WTC11 (cell line): ENCODE measurements around the gene GATC. TPM values are rescaled to one million over a fixed set of nuclear protein-coding genes. Genes with fewer than 3 reads are reported as not detected.
A peak's percentile ranks its signal among the peaks of the same experiment; 100 is the strongest.

ENCODE experiments used
- ATAC-seq: fragments of 200-7000 bp; cut with Tn5 transposase; 2 replicates; pipeline ENCODE4 v1.10.0; 2021; ENCODE audit warnings: mild to moderate bottlenecking, moderate library complexity
- CTCF ChIA-PET: fragments of 300-600 bp; sonication (Branson Sonifier 250); formaldehyde crosslinking; loops from one replicate; lab custom pipeline; 2021; ENCODE audit warnings: antibody characterized with exemption; lab: Charles Lee
- POLR2A ChIA-PET: fragments of 350-600 bp; sonication (Branson Sonifier 250); formaldehyde crosslinking; loops from one replicate; lab custom pipeline; 2021; ENCODE audit warnings: antibody characterized with exemption; lab: Charles Lee
- DNase-seq: peaks from one replicate; pipeline ENCODE4 v3.0.0; 2021; ENCODE audit warnings: low spot score
- H3K27ac Mint-ChIP-seq: 2 replicates; pipeline ENCODE4 v1.8.0; 2021; ENCODE audit warnings: mixed read lengths
- H3K27me3 Mint-ChIP-seq: 2 replicates; pipeline ENCODE4 v1.8.0; 2021; ENCODE audit warnings: low read depth, mild to moderate bottlenecking, moderate library complexity, mixed read lengths
- H3K36me3 Mint-ChIP-seq: 2 replicates; pipeline ENCODE4 v1.8.0; 2021; ENCODE audit warnings: mixed read lengths
- H3K4me1 Mint-ChIP-seq: 2 replicates; pipeline ENCODE4 v1.8.0; 2022; ENCODE audit warnings: mixed read lengths
- H3K4me3 Mint-ChIP-seq: 2 replicates; pipeline ENCODE4 v1.8.0; 2021; ENCODE audit warnings: mild to moderate bottlenecking, moderate library complexity, mixed read lengths
- H3K9me3 Mint-ChIP-seq: 2 replicates; pipeline ENCODE4 v1.8.0; 2021; ENCODE audit warnings: mixed read lengths
- CDX4 ChIP-seq: fragments of 250-450 bp; sonication (Bioruptor Pico); IDR thresholded peaks from 2 replicates; pipeline ENCODE4 v1.9.0; 2021; ENCODE audit warnings: moderate library complexity, mild to moderate bottlenecking, inconsistent platforms, borderline replicate concordance
- JAZF1 ChIP-seq: fragments of 250-450 bp; sonication (Bioruptor Pico); IDR thresholded peaks from 2 replicates; pipeline ENCODE4 v1.9.0; 2021; ENCODE audit warnings: moderate library complexity, mild to moderate bottlenecking, inconsistent platforms
- NFE2L1 ChIP-seq: sonication (generic); formaldehyde crosslinking; IDR thresholded peaks from 2 replicates; pipeline ENCODE4 v1.8.1; 2023; ENCODE audit warnings: missing genetic modification reagents
- NR1H2 ChIP-seq: sonication (generic); formaldehyde crosslinking; IDR thresholded peaks from 2 replicates; pipeline ENCODE4 v1.9.0; 2021; ENCODE audit warnings: mild to moderate bottlenecking, moderate library complexity, missing genetic modification reagents
- OVOL2 ChIP-seq: fragments of 250-450 bp; sonication (Bioruptor Pico); IDR thresholded peaks from 2 replicates; pipeline ENCODE4 v1.9.0; 2021; ENCODE audit warnings: mild to moderate bottlenecking, borderline replicate concordance
- SMAD3 ChIP-seq: sonication (generic); formaldehyde crosslinking; IDR thresholded peaks from 2 replicates; pipeline ENCODE4 v1.8.0; 2022; ENCODE audit warnings: missing genetic modification reagents, mild to moderate bottlenecking, borderline replicate concordance
- SP1 ChIP-seq: sonication (generic); formaldehyde crosslinking; conservative IDR thresholded peaks from 2 replicates; pipeline ENCODE4 v1.8.1; 2022; ENCODE audit warnings: missing genetic modification reagents
- ZNF121 ChIP-seq: sonication (generic); formaldehyde crosslinking; IDR thresholded peaks from 2 replicates; pipeline ENCODE4 v1.8.0; 2023; ENCODE audit warnings: missing genetic modification reagents
- ZNF263 ChIP-seq: sonication (generic); formaldehyde crosslinking; IDR thresholded peaks from 2 replicates; pipeline ENCODE4 v1.8.1; 2022; ENCODE audit warnings: low read depth, mild to moderate bottlenecking, moderate library complexity, missing genetic modification reagents
- ZNF317 ChIP-seq: sonication (generic); formaldehyde crosslinking; IDR thresholded peaks from 2 replicates; pipeline ENCODE4 v1.8.1; 2023; ENCODE audit warnings: low read depth, mild to moderate bottlenecking, moderate library complexity, missing genetic modification reagents, borderline replicate concordance
- ZSCAN18 ChIP-seq: fragments of 250-450 bp; sonication (Bioruptor Pico); IDR thresholded peaks from 2 replicates; pipeline ENCODE4 v2.1.2; 2022; ENCODE audit warnings: mild to moderate bottlenecking, moderate library complexity
- total RNA-seq: library from RNA; stranded (reverse); gene quantifications from 3 replicates; pipeline ENCODE4 v1.2.3, GENCODE V29; 2021
- TF ChIP-seq, protein P1 (sequence below): sonication (generic); formaldehyde crosslinking; conservative IDR thresholded peaks from 2 replicates; pipeline ENCODE4 v1.8.1; 2023; ENCODE audit warnings: mild to moderate bottlenecking, low read depth, missing genetic modification reagents, moderate library complexity
- TF ChIP-seq, protein P2 (sequence below): sonication (generic); formaldehyde crosslinking; IDR thresholded peaks from 2 replicates; pipeline ENCODE4 v1.8.0; 2022; ENCODE audit warnings: mild to moderate bottlenecking, missing genetic modification reagents
- TF ChIP-seq, protein P3 (sequence below): sonication (generic); formaldehyde crosslinking; IDR thresholded peaks from 2 replicates; pipeline ENCODE4 v1.8.0; 2023; ENCODE audit warnings: missing genetic modification reagents
- TF ChIP-seq, protein P4 (sequence below): fragments of 200-600 bp; IDR thresholded peaks from 2 replicates; pipeline ENCODE4 v1.8.0; 2022; ENCODE audit warnings: antibody characterized with exemption
- TF ChIP-seq, protein P5 (sequence below): sonication (generic); formaldehyde crosslinking; IDR thresholded peaks from 2 replicates; pipeline ENCODE4 v1.8.1; 2022; ENCODE audit warnings: low read depth, mild to moderate bottlenecking, moderate library complexity, missing genetic modification reagents, borderline replicate concordance

Gene GATC
- total RNA-seq, 1 experiment from 2014 or later, result 33.9 TPM

DNA sequence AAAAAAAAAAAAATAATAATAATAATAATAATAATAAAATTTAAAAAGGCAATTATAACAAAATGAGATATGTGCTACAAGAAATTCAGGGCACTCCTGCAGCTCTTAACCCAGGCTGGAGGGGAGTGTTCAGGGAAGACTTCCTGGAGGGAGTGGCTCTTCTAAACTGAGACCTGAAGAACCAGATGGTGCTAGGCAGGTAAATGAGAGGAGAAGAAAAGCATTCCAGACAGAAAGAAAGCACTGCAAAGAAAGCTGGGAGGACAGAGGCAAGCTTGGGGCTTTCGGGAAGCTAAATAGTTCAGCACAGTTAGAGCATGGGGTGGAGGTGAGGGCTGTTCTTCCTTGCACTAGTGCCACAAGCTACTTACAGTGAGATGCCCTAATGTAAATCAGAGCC, 33.2 kb downstream of the GATC start (continued):
- TF ChIP-seq, protein P1, sequence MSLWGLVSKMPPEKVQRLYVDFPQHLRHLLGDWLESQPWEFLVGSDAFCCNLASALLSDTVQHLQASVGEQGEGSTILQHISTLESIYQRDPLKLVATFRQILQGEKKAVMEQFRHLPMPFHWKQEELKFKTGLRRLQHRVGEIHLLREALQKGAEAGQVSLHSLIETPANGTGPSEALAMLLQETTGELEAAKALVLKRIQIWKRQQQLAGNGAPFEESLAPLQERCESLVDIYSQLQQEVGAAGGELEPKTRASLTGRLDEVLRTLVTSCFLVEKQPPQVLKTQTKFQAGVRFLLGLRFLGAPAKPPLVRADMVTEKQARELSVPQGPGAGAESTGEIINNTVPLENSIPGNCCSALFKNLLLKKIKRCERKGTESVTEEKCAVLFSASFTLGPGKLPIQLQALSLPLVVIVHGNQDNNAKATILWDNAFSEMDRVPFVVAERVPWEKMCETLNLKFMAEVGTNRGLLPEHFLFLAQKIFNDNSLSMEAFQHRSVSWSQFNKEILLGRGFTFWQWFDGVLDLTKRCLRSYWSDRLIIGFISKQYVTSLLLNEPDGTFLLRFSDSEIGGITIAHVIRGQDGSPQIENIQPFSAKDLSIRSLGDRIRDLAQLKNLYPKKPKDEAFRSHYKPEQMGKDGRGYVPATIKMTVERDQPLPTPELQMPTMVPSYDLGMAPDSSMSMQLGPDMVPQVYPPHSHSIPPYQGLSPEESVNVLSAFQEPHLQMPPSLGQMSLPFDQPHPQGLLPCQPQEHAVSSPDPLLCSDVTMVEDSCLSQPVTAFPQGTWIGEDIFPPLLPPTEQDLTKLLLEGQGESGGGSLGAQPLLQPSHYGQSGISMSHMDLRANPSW (CRISPR knock-in tag), result no peak
- TF ChIP-seq NR1H2 (CRISPR knock-in tag), result no peak

DNA sequence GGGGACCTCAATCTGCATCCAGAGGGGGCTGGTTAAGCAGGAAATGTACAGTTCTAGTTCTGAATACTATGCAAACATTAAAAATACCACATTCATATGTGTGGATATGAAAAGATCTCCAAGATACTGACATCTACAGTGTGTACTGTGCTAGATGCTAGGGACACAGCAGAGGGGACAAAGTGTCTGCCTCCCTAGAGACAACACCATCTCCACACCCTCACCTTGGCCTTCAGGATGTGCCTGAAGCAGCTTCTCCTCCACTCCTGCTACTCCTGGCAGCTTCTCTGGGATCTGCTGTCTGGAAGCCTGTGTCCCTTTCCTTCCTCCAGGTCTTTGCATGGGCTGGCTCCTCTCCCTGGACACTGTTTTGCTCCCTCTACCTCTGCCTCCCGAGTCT, 34.0 kb downstream of the GATC start:
- no peaks in the 10 kb centered on the region for H3K36me3 Mint-ChIP-seq

GRCh38 chr12:120481022-120481767, 35.0 kb downstream of the GATC start:
- no peak overlapping the region for H3K4me3 Mint-ChIP-seq
- CTCF ChIA-PET, result interaction anchor here (0.7 kb wide), 1 partner anchor 28 kb away, joined by 3 read pairs; no protein-coding TSS in a partner anchor
- POLR2A ChIA-PET, result interaction anchor here (0.6 to 1.2 kb wide), 3 partner anchors 15 to 379 kb away, joined by 3 read pairs; partner anchors contain the start of gene DYNLL1
- no peak overlapping the region for H3K27ac Mint-ChIP-seq
- H3K36me3 Mint-ChIP-seq, result no peaks in the 10 kb centered on the region
- no peaks in the 10 kb centered on the region for H3K27me3 Mint-ChIP-seq
- no peaks in the 10 kb centered on the region for H3K9me3 Mint-ChIP-seq
- DNase-seq, result no peak
- no peak for ATAC-seq
- peaks cover 6% of the 10 kb centered on the region for H3K4me1 Mint-ChIP-seq
- TF ChIP-seq ZNF121 (CRISPR knock-in tag) (no peak), NFE2L1 (CRISPR knock-in tag) (no peak), ZSCAN18 (no peak), NR1H2 (CRISPR knock-in tag) (no peak), SMAD3 (CRISPR knock-in tag) (no peak), JAZF1 (CRISPR knock-in tag) (no peak), ZNF317 (CRISPR knock-in tag) (no peak)
- TF ChIP-seq, protein P2, sequence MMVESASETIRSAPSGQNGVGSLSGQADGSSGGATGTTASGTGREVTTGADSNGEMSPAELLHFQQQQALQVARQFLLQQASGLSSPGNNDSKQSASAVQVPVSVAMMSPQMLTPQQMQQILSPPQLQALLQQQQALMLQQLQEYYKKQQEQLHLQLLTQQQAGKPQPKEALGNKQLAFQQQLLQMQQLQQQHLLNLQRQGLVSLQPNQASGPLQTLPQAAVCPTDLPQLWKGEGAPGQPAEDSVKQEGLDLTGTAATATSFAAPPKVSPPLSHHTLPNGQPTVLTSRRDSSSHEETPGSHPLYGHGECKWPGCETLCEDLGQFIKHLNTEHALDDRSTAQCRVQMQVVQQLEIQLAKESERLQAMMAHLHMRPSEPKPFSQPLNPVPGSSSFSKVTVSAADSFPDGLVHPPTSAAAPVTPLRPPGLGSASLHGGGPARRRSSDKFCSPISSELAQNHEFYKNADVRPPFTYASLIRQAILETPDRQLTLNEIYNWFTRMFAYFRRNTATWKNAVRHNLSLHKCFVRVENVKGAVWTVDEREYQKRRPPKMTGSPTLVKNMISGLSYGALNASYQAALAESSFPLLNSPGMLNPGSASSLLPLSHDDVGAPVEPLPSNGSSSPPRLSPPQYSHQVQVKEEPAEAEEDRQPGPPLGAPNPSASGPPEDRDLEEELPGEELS (CRISPR knock-in tag), result no peak

More for the DNA sequence above, 34.0 kb downstream of the GATC start:
- ChIA-PET POLR2A (interaction anchor here (1.0 to 1.5 kb wide), 2 partner anchors 16 to 50 kb away, joined by 3 to 9 read pairs; partner anchors contain the start of gene DYNLL1), CTCF (interaction anchor here (0.8 to 1.1 kb wide), 2 partner anchors 10 to 16 kb away, joined by 3 to 5 read pairs; partner anchors contain the start of genes DYNLL1 and SRSF9)
- TF ChIP-seq SP1 (no peak), CDX4 (CRISPR knock-in tag) (no peak), OVOL2 (no peak), ZNF263 (CRISPR knock-in tag) (no peak)
- TF ChIP-seq, protein P3, sequence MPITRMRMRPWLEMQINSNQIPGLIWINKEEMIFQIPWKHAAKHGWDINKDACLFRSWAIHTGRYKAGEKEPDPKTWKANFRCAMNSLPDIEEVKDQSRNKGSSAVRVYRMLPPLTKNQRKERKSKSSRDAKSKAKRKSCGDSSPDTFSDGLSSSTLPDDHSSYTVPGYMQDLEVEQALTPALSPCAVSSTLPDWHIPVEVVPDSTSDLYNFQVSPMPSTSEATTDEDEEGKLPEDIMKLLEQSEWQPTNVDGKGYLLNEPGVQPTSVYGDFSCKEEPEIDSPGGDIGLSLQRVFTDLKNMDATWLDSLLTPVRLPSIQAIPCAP (CRISPR knock-in tag), result no peak
- TF ChIP-seq, protein P4, sequence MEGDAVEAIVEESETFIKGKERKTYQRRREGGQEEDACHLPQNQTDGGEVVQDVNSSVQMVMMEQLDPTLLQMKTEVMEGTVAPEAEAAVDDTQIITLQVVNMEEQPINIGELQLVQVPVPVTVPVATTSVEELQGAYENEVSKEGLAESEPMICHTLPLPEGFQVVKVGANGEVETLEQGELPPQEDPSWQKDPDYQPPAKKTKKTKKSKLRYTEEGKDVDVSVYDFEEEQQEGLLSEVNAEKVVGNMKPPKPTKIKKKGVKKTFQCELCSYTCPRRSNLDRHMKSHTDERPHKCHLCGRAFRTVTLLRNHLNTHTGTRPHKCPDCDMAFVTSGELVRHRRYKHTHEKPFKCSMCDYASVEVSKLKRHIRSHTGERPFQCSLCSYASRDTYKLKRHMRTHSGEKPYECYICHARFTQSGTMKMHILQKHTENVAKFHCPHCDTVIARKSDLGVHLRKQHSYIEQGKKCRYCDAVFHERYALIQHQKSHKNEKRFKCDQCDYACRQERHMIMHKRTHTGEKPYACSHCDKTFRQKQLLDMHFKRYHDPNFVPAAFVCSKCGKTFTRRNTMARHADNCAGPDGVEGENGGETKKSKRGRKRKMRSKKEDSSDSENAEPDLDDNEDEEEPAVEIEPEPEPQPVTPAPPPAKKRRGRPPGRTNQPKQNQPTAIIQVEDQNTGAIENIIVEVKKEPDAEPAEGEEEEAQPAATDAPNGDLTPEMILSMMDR, result no peak
- TF ChIP-seq, protein P5, sequence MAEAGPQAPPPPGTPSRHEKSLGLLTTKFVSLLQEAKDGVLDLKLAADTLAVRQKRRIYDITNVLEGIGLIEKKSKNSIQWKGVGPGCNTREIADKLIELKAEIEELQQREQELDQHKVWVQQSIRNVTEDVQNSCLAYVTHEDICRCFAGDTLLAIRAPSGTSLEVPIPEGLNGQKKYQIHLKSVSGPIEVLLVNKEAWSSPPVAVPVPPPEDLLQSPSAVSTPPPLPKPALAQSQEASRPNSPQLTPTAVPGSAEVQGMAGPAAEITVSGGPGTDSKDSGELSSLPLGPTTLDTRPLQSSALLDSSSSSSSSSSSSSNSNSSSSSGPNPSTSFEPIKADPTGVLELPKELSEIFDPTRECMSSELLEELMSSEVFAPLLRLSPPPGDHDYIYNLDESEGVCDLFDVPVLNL (CRISPR knock-in tag), result no peak
- Mint-ChIP-seq H3K9me3 (no peaks in the 10 kb centered on the region), H3K4me3 (no peak overlapping the region), H3K27ac (peak overlapping the region; percentile 55), H3K4me1 (peaks cover 6% of the 10 kb centered on the region), H3K27me3 (no peaks in the 10 kb centered on the region)
- ATAC-seq (no peak), DNase-seq (no peak)
